Neural progenitor cell (in vitro differentiated cells): ENCODE measurements around the gene PLXNA4. TPM values are rescaled to one million over a fixed set of nuclear protein-coding genes. Genes with fewer than 3 reads are reported as not detected.

Experiments used
- DNase-seq: peaks from one replicate; pipeline ENCODE4 v3.0.0-alpha.2; 2016; ENCODE audit warnings: low spot score
- H2AFZ ChIP-seq: fragments of 200-600 bp; sonication (generic); replicated peaks from 2 replicates; pipeline ENCODE4 v1.6.1; 2016; ENCODE audit warnings: antibody characterized with exemption
- H3F3A ChIP-seq: fragments of 200-600 bp; sonication (generic); 2 replicates; pipeline ENCODE4 v1.6.1; 2016; ENCODE audit warnings: antibody characterized with exemption, low read depth
- H3K27ac ChIP-seq: fragments of 200-600 bp; sonication (generic); 2 replicates; pipeline ENCODE4 v1.5.1; 2016; ENCODE audit warnings: mild to moderate bottlenecking
- H3K27me3 ChIP-seq: fragments of 200-600 bp; sonication (generic); 2 replicates; pipeline ENCODE4 v1.6.1; 2016; ENCODE audit warnings: mild to moderate bottlenecking, moderate library complexity
- H3K36me3 ChIP-seq: fragments of 200-600 bp; sonication (generic); 2 replicates; pipeline ENCODE4 v1.5.1; 2016
- H3K4me1 ChIP-seq: fragments of 200-600 bp; sonication (generic); 2 replicates; pipeline ENCODE4 v1.6.1; 2016; ENCODE audit warnings: mixed run types
- H3K4me2 ChIP-seq: fragments of 200-600 bp; sonication (generic); 2 replicates; pipeline ENCODE4 v1.6.1; 2016
- H3K4me3 ChIP-seq: fragments of 200-600 bp; sonication (generic); 2 replicates; pipeline ENCODE4 v1.5.1; 2016
- H3K79me2 ChIP-seq: fragments of 200-600 bp; sonication (generic); 2 replicates; pipeline ENCODE4 v1.6.1; 2016; ENCODE audit warnings: low read depth
- H3K9ac ChIP-seq: fragments of 200-600 bp; sonication (generic); 2 replicates; pipeline ENCODE4 v1.6.1; 2016
- H3K9me3 ChIP-seq: fragments of 200-600 bp; sonication (generic); 2 replicates; pipeline ENCODE4 v1.5.1; 2016; ENCODE audit warnings: low read depth
- H4K20me1 ChIP-seq: fragments of 200-600 bp; sonication (generic); 2 replicates; pipeline ENCODE4 v1.6.1; 2016; ENCODE audit warnings: low read depth
- H3K27ac Mint-ChIP-seq: 3 replicates; pipeline ENCODE4 v1.8.0; 2021; ENCODE audit warnings: mixed read lengths
- H3K27me3 Mint-ChIP-seq: 2 replicates; pipeline ENCODE4 v1.8.0; 2022; ENCODE audit warnings: low read depth, mild to moderate bottlenecking, inconsistent platforms, moderate library complexity, mixed read lengths; ENCODE audit not compliant: insufficient read depth
- H3K36me3 Mint-ChIP-seq: 3 replicates; pipeline ENCODE4 v1.8.0; 2021; ENCODE audit warnings: mixed read lengths
- H3K4me1 Mint-ChIP-seq: 3 replicates; pipeline ENCODE4 v1.8.0; 2021; ENCODE audit warnings: mixed read lengths
- H3K4me3 Mint-ChIP-seq: 3 replicates; pipeline ENCODE4 v1.8.0; 2021; ENCODE audit warnings: mild to moderate bottlenecking, moderate library complexity, mixed read lengths
- H3K9me3 Mint-ChIP-seq: 3 replicates; pipeline ENCODE4 v1.8.0; 2020; ENCODE audit warnings: mixed read lengths
- CTCF ChIP-seq: fragments of 200-600 bp; sonication (generic); IDR thresholded peaks from 2 replicates; pipeline ENCODE4 v1.5.1; 2017; ENCODE audit warnings: antibody characterized with exemption, mild to moderate bottlenecking
- EZH2 ChIP-seq: fragments of 200-600 bp; sonication (generic); IDR thresholded peaks from 2 replicates; pipeline ENCODE4 v1.6.1; 2017; ENCODE audit warnings: antibody characterized with exemption, mild to moderate bottlenecking, moderate library complexity
- EZH2phosphoT487 ChIP-seq: fragments of 200-600 bp; sonication (generic); IDR thresholded peaks from 2 replicates; pipeline ENCODE4 v1.6.1; 2017; ENCODE audit warnings: antibody characterized with exemption
- total RNA-seq: library from RNA; depleted of rRNA; stranded (reverse); fragments of >200 nt; gene quantifications from 2 replicates; pipeline ENCODE4 v1.2.3, GENCODE V29; 2015; ENCODE audit warnings: low replicate concordance

The PLXNA4 gene
- total RNA-seq, 1 donor from 2014 or later = 0.49 TPM

GRCh38 chr7:132619967-132620366 is 43.7 kb upstream of the PLXNA4 start:
- TF ChIP-seq EZH2 (no peak), CTCF (no peak), EZH2phosphoT487 (no peak)
- Histone ChIP-seq H3K4me1 (peaks cover 4% of the 10 kb centered on the region), H3K79me2 (no peaks in the 10 kb centered on the region), H3K36me3 (no peaks in the 10 kb centered on the region), H2AFZ (no peak overlapping the region), H3K27me3 (peaks cover 14% of the 10 kb centered on the region), H4K20me1 (no peaks in the 10 kb centered on the region), H3K9me3 (no peaks in the 10 kb centered on the region), H3F3A (no peaks in the 10 kb centered on the region), H3K4me2 (no peak overlapping the region), H3K27ac (no peak overlapping the region), H3K4me3 (no peak overlapping the region), H3K9ac (no peak overlapping the region)
- Mint-ChIP-seq H3K4me3 (no peak overlapping the region), H3K4me1 (peaks cover 8% of the 10 kb centered on the region), H3K27me3 (no peaks in the 10 kb centered on the region), H3K9me3 (no peaks in the 10 kb centered on the region), H3K27ac (no peak overlapping the region), H3K36me3 (no peaks in the 10 kb centered on the region)
- no peak for DNase-seq

- DNase-seq = no peak
- Mint-ChIP-seq H3K27me3 (peaks cover 5% of the 10 kb centered on the region), H3K27ac (no peak overlapping the region), H3K4me3 (no peak overlapping the region), H3K4me1 (peaks cover 18% of the 10 kb centered on the region), H3K36me3 (no peaks in the 10 kb centered on the region), H3K9me3 (no peaks in the 10 kb centered on the region)
- Histone ChIP-seq H3K4me2 (no peak overlapping the region), H3K27ac (no peak overlapping the region), H3K36me3 (no peaks in the 10 kb centered on the region), H2AFZ (no peak overlapping the region), H3F3A (no peaks in the 10 kb centered on the region), H3K9me3 (no peaks in the 10 kb centered on the region), H4K20me1 (no peaks in the 10 kb centered on the region), H3K27me3 (peaks cover 15% of the 10 kb centered on the region), H3K4me3 (no peak overlapping the region), H3K4me1 (peaks cover 11% of the 10 kb centered on the region), H3K9ac (no peak overlapping the region), H3K79me2 (no peaks in the 10 kb centered on the region)
- TF ChIP-seq EZH2 = no peak
- TF ChIP-seq EZH2phosphoT487 = no peak
- TF ChIP-seq CTCF = no peak
These were observed 42.7 kb upstream of the PLXNA4 start for GRCh38 chr7:132618956-132619305.

- TF ChIP-seq EZH2 = no peak
- peaks cover 5% of the 10 kb centered on the region for H3K27me3 Mint-ChIP-seq
These were observed 42.1 kb upstream of the PLXNA4 start for GRCh38 chr7:132618271-132618955.

More at GRCh38 chr7:132618271-132618955, 42.1 kb upstream of the PLXNA4 start:
- no peaks in the 10 kb centered on the region for H3K36me3 Mint-ChIP-seq
- no peak overlapping the region for H3K4me2 ChIP-seq
- H3K27ac Mint-ChIP-seq = no peak overlapping the region
- no peaks in the 10 kb centered on the region for H4K20me1 ChIP-seq
- no peaks in the 10 kb centered on the region for H3K79me2 ChIP-seq
- H3K36me3 ChIP-seq = no peaks in the 10 kb centered on the region
- H3K9me3 Mint-ChIP-seq = no peaks in the 10 kb centered on the region
- H3K4me1 ChIP-seq = peaks cover 11% of the 10 kb centered on the region
- H3K4me3 ChIP-seq = no peak overlapping the region
- H3K27ac ChIP-seq = no peak overlapping the region
- H3K27me3 ChIP-seq = peaks cover 15% of the 10 kb centered on the region
- no peak for DNase-seq
- peaks cover 18% of the 10 kb centered on the region for H3K4me1 Mint-ChIP-seq
- H3K4me3 Mint-ChIP-seq = no peak overlapping the region
- H3K9ac ChIP-seq = no peak overlapping the region
- no peaks in the 10 kb centered on the region for H3F3A ChIP-seq
- H2AFZ ChIP-seq = no peak overlapping the region
- H3K9me3 ChIP-seq = no peaks in the 10 kb centered on the region
